Measurements from ENCODE around the gene TNC.

Gene TNC

DNA sequence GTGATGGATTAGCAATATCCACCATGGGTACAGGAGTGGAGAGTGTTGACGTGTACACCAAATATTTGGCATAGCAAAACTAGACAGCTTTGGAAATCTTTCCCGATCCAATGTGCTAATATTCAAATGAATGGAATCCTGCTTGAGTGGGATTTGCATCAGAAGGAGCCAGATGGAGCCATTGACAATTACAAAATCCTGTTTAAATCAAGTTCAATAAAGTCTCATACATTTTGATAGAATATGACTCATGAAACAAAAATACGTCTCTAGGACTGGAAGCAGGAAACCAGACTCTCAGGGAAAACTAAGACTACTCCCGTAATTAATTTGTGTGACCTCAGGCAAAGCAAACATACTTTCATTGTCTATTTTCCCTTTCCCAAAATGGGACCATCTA, 13.0 kb downstream of the TNC start:
- H3K4me3 ChIP-seq (ENCODE audit: low read depth, low read length) = no peak overlapping the region

DNA sequence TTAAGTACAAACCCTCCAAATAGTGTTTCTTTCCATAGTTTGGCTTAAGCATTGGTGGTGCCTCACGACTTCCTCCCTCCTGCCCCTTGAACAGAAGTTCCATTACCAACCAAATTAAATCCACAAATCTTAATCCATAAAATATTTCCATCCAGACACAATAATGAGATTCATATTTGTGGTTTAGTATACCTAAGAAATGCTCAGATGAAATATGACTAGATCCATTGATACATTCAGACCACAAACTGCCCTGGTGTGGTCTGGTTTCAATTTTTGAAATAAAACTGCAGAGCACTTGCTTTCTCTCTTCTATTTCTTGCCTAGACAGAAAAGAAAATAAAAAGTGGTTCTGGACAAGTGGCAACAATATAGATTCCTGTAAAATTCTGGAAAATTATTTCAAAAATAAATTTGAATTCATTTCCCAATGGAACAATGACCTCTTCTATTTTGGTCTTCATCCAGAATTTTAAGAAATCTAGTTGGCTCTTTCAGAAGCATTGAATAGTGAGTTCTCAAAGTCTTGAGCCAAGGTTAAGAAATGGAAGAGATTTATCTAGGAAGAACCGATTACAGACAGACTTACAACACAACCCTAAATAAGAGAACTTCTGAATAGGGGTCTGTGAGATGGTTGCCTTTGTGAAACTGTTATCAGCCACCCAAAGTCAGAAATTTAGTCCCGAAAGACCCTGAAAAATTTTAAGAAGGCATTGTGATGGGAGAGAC, 14.0 kb downstream of the TNC start:
- H3K4me3 ChIP-seq (ENCODE audit: low read depth, low read length) = no peak overlapping the region

DNA sequence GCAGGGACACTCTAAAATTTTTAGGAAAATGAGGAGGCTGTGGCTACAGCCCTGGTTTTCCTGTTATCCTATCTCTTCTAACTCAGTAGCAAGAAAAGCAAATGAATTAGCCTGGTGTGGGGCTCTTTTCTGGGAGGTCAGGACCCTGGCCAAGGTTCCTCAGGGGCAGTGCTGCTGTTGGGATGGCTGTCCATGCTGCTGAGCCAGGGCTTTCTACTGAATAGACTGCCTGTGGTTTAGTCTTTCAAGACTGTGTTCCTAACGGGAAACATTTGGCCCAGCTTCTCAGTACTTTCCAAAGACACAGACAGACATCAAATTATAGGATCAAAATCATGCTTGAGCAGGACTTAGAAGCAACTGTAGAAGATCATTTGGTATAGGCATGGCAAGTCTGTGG, 18.1 kb downstream of the TNC start:
- no peak overlapping the region for H3K4me3 ChIP-seq (ENCODE audit: low read depth, low read length)

DNA sequence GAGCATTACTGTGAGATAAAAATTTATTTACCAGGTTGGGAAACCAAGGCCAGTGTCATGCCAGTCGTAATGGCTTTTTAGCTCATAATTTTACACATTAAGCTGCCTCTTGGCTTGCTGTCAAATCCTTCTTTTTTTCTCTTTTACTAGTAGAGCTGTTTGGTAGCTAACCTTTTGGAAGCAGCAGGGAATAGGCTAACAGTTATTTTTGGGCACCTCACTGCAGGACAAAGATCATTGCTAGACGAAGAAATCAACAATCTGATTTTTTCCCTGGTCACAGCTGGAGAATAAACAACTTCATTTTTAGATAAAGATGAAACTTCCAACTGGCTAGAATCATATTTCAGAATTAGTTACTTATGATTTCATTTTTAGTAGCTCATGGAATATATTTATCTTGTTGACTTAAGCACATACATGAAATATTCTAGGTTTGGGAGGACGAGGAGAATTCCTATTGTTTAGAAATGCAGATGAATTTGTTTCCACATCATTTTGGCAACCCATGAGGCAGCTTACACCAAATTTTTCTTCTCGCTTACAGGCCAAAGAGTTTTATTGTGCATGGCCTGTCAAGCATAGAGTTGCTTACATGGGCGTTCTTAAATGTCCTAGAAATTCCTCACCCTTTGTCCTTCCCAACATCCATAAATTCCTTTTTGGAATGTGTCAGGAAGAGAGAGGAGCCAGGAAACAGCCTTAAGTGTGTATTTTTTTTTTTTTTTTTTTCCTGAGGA, 19.6 kb downstream of the TNC start:
- no peak overlapping the region for H3K4me3 ChIP-seq (ENCODE audit: low read depth, low read length)

DNA sequence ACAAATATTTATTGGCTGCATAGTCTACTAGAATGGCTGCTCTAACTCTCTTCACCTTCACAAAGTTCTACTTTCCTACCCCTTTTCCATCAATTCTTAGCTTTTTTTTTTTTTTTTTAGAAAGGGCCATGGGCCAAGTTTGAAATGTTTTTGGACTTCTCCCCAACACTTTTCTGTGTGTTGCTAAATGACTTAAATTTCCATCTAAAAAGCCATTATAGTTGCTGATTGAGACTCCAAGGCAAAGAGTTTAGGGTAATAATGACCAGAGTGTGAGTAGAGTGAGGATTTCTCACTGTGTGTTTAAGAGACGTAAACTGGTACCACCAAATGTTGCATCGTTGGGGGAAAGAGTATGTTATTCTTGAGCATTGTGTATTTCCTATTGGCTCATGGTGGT, 24.4 kb downstream of the TNC start:
- H3K4me3 ChIP-seq (ENCODE audit: low read depth, low read length) = no peak overlapping the region

DNA sequence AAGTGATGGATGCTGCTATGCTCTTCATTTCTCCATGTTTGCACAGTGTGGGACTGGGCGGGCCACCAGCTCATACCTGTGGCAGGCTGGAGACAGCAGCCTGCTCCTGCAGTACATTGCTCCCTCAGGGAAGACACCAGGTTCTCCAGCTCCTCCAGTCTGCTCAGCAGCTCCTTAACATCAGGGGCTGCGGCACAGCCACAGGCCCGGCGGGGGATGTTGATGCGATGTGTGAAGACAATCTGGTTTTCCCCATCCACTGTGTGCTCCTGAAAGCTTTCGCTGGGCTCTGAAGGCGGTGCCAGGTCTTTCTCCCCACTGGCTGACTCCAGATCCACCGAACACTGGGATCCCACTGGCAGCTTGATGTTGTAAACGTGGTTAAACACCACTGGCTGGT, 27.5 kb downstream of the TNC start:
- no peak overlapping the region for H3K4me3 ChIP-seq (ENCODE audit: low read depth, low read length)

DNA sequence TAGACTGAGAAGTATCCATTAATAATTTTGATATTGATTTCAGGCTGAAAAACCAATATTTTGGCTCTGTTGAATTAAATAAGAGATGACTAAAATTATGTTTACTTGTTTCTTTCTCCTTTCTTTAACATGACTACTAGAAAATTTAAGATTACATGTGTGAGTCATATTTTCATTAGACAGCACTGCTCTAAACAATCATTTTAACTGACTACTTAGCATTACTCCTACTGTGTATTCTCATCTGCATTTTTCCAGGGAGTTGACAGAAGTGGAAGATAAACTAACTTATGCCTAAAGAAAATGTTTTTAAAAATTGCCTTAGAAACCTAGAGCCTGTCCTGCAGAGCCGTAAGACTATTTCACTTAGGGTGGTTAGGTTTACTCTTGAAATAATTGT, 29.1 kb downstream of the TNC start:
- H3K4me3 ChIP-seq (ENCODE audit: low read depth, low read length) = no peak overlapping the region

DNA sequence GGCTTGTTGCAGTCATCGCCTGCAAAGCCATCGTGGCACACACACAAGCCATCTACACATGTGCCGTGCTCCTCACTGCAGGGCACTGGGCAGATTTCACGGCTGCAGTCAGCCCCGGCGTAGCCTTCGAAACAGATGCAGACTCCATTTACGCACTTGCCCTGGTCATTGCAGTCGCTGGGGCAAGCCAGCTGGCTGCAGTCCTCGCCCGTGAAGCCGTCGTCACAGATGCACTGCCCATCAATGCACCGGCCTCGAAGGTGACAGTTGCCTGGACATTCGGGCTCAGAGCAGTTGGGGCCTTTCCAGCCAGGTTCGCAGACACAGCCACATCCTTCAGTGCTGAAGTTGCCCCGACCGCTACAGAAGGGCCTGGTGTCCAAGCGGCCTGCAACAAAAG, 31.1 kb downstream of the TNC start:
- no peak overlapping the region for H3K4me3 ChIP-seq (ENCODE audit: low read depth, low read length)

DNA sequence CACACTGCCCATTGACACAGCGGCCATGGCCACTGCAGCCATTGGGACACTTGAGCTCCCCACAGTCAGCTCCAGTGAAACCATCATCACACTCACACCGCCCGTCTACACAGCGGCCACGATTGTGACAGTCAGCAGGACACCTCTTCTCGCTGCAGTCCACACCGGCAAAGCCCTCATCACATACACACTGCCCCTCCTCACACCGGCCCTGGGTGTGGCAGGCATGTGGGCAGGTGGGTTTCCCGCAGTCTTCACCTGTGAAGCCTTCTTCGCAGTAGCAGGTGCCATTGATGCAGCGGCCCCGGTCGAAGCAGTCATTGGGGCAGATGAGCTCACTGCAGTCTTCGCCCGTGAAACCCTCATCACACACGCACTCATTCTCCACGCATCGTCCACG, 31.5 kb downstream of the TNC start:
- H3K4me3 ChIP-seq (ENCODE audit: low read depth, low read length) = no peak overlapping the region

DNA sequence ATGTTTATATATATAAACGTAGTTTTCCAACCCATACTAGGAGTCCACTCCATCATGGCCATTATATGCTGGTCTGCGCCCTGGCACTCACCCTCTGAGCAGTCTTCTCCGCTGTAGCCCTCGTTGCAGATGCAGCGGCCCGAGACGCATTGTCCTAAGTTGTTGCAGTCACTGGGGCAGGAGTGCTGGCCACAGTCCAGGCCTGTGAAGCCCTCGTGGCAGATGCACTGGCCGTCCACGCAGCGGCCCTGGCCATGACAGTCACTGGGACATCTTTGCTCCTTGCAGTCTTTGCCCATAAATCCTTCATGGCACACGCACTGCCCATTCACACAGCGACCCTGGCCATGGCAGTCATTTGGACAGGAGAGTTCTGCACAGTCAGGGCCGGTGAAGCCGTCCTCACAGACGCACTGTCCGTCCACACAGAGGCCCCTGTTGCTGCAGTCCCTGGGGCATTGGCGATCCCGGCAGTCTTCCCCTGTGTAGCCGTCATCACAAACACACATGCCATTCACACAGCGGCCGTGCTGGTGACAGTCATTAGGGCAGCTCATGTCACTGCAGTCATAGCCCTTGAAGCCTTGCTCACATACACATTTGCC, 32.1 kb downstream of the TNC start:
- H3K4me3 ChIP-seq (ENCODE audit: low read depth, low read length) = no peak overlapping the region

DNA sequence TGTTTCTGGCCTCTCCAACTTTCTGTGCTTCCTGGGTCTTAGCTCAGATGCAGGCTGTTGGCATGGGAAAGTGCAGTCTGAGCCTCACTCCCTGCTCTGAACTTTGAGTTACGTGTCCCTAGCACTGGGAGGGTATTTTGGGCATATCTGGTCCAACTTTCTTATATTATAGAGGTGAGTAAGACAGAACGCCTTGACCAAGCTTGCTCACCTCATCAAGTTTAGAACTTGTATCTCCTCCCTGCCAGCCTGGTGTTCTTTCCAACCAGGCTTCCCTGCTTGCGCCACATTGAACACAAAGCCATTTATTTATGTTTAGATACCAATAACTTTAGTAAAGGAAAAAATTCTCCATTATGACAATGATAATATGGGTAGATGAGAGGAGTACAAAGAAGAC, 33.2 kb downstream of the TNC start:
- no peak overlapping the region for H3K4me3 ChIP-seq (ENCODE audit: low read depth, low read length)

DNA sequence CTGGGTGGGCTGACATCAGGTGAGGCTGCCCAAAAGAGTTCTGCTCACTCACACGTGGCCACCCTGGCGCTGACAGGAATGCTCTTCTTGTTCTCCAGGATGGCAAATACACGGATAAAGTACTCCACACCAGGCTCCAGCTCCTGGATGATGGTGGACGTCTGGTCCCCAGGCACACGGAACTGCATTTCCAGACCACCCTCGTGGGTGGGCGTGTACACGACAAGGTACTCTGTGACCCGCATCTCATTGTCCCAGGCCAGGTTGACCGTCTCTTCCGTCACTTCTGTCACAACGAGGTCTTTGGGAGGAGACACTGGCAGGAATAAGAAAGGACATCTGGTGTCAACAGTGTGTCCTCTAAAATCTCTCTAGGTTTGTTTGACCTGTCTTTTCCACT, 33.8 kb downstream of the TNC start:
- H3K4me3 ChIP-seq (ENCODE audit: low read depth, low read length) = no peak overlapping the region

DNA sequence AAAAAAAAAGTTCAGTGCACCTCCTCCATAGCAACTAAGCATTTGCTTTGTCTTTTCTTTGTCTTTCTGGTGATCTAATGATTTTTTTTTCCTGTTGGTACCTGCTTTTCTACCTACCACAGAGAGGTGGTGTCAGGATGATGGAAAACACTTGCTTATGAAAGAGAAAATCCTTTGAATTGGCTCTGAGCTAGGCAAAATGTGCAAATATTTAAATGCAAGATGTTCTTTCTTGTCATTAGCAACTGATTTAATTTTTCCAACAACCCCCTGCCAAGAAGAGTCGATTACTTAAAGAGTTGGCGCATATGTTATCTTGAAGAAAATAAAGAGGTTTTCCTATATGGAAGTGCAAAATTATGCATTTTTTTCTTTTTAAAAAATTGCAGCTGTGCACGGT, 37.7 kb downstream of the TNC start:
- H3K4me3 ChIP-seq (ENCODE audit: low read depth, low read length) = no peak overlapping the region

DNA sequence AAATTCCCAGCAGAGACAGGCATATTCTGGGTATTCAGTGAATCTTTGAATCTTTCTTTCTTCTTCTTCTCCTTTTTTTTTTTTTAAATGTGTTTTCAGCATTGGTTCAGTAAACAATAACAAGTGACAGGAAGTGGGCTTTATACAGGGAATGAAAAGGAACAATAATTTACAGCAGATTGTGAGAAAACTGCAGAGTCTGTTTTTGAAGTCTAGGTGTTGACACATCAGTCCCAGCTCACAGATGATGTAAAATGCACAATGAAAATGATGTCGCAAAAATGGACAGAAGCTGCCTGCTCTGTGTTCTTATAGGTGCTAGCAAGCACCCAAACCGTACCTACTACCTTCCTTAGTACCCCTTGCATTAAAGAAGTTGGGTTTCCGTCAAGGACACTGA, 38.8 kb downstream of the TNC start:
- H3K4me3 ChIP-seq (ENCODE audit: low read depth, low read length) = no peak overlapping the region

DNA sequence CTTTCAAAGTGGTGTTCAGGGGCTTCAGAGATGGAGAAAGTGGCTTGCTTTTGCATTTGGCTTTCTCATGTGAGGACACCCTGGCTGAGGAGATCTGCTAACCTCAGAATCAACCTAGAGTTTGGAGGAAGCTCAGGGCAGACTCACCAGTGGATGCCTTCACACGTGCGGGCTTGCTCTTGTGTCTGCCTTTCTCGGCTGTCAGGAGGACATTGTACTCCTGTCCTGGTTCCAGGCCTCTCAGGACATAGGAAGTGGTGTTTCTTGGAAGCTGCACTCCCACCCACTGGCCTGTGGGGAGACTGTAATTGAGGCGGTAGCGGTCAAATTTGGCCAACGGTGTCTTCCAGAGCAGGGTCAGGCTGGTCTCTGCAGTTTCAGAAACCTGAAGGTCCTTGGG, 44.5 kb downstream of the TNC start:
- no peak overlapping the region for H3K4me3 ChIP-seq (ENCODE audit: low read depth, low read length)

DNA sequence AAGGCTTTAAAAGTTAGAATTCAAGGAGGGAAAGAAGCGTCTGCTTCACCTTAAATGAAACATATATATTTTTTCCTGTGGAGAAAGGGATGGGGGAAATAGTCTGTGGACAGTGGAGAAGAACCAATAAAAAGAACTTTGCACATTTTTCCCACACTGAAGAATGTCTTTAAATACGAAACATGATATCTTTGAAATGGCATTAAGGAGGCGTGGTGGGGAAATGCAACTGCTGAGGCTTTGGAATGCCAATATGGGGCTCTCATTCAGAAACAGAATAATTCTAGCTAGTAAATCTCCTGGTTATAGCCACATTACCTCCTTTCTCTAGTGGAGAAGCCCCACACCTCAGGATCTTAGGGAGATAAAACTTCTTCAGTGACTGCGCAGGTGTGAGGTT, 46.8 kb downstream of the TNC start:
- no peak overlapping the region for H3K4me3 ChIP-seq (ENCODE audit: low read depth, low read length)

DNA sequence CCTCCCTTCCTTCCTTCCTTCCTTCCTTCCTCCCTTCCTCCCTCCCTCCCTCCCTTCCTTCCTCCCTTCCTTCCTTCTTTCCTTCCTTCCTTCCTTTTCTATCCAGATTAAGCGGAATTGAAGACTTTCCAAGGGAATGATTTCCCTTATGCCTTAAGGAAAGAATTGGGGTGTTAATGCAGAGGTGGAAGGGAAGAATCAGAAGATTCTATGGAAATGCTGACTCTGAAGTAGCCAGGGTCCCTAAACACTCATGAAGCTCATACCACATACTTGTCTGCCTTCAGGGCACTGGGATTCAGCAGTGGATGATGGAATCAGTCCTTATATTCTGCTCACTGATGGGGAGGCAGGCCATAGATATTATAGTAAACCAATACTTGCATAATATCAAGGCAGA, 48.2 kb downstream of the TNC start:
- no peak overlapping the region for H3K4me3 ChIP-seq (ENCODE audit: low read depth, low read length)

DNA sequence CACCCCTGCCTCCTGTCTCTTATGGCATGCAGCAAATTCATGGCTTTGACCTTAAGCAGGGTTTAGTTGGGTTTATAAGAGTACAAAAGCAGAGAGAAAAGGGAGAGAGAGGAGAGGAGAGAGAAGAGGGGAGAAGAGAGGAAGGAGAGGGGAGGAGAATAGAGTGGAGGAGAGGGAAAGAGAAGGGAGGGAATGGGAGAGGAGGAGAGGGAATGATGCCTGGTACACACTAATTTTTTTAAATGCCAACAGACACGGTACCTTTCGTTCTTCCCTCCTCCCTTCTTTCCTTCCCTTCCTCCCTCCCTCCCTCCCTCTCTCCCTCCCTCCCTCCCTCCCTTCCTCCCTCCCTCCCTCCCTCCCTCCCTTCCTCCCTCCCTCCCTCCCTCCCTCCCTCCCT, 48.7 kb downstream of the TNC start:
- H3K4me3 ChIP-seq (ENCODE audit: low read depth, low read length) = no peak overlapping the region

DNA sequence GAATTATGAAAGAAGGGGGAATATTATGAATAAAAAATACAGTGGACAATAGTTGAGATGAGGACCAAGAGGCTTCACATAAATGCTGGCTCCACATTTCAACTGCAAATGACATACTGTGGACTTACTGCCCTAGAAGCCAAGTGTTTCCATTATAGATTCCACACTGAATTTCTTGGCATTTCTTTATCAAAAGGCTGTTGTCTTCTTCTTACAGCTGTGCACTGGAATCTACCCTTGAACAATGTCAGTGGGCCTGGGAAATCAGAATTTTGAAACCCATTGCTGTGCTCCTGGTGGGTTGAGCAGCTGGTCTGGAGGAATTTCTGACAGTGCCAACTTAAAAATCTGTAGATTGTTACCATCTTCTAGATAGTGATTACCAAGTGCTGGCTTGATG, 49.9 kb downstream of the TNC start:
- H3K4me3 ChIP-seq (ENCODE audit: low read depth, low read length) = no peak overlapping the region

DNA sequence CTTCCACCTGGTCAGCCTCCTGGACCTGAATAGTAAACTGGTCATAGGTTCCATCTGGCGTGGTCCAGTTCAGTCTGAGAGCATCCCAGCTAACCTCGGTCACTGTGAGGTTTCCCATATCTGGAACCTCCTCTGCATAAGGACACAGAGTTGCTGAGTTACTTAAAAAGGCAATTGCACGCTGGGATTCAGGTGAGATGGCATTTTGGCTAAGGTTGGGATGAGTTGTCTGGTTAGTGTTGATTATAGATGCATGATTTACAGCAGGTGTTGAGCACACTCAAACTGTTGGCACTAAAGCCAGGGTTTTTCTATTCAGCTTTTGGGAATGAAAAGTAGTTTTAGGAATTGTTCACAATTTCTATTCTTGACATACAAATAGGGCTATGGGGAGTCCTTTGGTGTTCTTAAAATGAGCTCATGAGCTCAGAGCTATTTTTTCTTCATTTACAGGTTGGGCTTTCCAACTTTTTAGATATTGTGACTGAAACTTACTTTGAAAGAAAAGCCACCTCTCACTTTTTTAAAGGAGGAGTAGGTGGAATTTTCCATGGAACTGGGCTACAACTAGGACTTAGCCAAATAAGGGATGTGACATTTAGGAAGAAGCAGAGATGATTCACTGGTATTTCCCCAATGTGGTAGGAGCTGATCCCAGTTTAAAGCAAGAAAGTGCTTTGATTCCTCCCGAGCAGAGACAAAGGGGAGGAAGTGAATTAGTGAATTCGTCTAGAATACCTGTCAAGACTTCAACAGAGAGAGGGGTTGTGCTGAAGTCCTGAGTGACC, 54.7 kb downstream of the TNC start:
- H3K4me3 ChIP-seq (ENCODE audit: low read depth, low read length) = no peak overlapping the region

DNA sequence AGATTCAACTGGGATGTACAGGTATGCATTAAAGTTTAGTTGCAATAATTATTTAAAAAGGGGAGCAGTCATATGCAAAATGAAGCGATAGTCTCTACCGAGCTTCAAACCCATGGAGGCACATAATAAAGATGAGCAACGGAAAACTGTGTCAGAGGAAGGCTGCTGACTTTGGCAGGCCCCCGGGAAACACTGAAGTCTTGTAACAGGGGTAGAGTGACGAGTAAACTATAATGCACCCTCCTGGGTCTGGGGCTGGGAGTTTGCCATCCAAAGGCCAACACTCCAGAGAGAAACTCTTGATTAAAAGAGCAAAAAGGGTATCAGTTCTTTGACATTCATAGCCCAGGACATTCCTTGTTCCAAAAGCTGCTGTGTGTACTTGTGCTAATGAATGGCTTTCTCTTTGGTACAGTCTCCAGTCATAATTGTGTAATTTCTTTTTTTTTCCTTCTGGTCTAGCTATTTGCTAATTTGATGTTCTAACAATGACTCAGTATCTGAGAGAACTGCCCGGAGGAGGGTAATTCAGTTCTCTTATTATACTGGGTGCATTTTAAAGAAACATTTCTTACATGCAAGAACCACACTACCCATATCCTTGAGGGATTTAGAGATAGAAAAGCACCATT, 59.2 kb downstream of the TNC start:
- H3K4me3 ChIP-seq (ENCODE audit: low read depth, low read length) = no peak overlapping the region
